GM18505 (cell line): ENCODE results near the gene ANKRD63.

ENCODE experiments used
- ATAC-seq: cut with Tn5 transposase; IDR thresholded peaks from one replicate; pipeline ENCODE4 v1.9.1; 2021; ENCODE audit not compliant: unreplicated experiment
- POLR2A ChIP-seq: IDR thresholded peaks from 4 replicates; pipeline ENCODE4 v1.6.1; 2011; ENCODE audit warnings: borderline replicate concordance; ENCODE audit not compliant: insufficient read depth, insufficient read length; ENCODE audit errors: extremely low read depth

Gene ANKRD63

DNA sequence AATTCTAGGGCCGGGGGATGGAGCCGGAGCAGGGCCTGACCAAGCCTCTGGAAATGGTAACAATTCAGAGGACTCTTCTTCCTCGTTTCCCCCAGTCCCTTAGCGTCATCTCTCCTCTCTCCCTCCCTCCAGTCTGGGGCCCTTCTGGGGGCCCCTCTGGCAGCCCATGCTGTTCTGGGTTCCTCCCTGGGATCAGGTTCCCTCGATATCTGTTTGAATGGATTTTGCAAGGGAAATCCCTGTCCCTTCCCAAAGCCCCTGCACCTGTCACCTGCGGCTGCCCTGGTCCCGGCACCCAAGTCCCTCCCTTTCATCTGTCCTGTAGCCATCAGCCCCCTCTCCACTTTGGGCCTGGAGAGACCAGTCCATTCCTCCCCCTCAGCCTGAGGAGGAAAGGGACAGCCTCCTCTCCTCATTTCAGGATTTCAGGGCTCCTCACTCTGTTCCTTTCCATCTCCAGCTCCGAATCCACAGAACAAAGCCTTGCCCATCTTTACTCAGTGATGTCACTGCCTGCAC, 26.5 kb upstream of the ANKRD63 start:
- no peak for TF ChIP-seq POLR2A
- ATAC-seq, result no peak

DNA sequence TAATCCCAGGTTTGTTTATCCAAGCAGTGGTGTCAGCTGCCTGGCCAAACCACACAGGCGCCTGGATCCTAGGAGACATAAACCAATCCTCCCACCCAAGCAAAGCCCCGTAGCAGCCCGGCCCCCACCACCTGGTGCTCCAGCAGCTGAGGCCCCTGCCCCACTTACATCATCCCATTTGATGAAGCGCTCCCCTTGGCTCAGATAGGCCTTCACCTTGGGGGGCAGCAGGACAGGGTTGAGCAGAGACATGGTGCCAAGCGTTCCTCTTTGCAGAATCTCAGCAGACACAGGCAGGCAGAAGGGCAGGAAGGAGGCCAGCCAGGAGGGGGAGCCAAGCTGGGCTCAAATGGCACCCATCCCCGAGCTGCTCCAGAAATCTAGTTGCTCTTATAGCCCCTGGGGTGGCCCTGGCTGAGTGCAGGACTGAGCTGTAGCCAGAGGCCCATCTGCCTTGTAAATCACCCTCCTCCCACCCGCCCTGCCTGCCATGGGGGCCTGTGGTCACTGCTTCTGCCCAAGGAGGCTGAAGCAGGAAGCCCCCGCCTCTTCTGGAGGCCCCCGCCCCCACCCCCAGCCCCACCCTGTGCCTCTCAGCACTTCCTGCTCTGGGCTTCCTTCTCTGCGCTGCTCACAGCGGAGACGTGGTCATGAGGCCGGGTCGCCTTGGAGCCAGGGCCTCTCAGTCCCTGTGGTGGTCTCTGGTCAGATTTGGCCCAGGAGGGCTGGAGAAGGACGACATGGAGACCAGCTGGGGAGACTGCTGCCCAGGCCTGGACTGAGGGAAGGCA, 24.8 kb upstream of the ANKRD63 start, which contains the start of gene PLCB2:
PLCB2 (minus strand) TSS at position 515 of the 791 bp plus-strand sequence; CDS start at position 252, 263 bp downstream.
- peak; percentile 74 for TF ChIP-seq POLR2A
- peak; percentile 66 for ATAC-seq

DNA sequence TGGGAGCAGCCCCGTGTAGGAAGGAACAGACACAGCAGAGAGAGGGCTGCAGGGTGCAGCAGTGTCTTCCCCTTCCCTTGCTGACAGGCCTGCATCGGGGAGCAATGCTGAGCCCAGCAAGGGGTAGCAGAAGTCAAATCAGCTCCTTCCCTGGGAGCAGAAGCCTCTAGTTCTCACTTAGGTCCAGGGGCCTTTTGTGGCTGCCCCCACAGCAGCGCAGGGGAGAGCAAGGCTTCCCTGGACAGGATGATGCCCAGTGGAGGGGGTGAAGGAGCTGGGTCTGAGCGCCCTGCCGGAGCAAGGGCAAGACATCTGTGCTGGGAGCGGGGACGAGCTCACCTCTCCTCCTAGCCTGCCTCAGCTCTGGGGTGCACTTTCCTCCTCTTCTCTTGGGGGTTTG, 24.0 kb upstream of the ANKRD63 start:
- TF ChIP-seq POLR2A, result no peak
- no peak for ATAC-seq

DNA sequence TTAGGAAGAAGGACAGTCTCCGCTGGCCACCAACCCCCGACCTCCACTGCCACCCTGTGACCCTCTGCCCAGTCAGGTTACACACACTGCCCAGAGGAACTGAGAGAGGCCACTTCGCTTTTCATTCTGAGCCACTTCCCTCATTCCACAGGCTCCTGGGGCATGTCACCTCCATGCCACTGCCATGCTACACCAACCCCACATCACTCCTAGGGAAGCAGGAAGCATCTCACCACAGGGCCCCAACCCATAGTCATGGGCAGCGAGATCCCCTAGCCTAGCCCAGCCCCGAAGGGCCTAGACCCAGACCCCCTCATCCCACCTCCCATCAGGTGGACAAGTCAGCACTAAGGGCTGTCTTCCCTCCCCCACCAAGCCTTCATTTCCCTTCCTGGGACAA, 23.5 kb upstream of the ANKRD63 start:
- TF ChIP-seq POLR2A, result no peak
- ATAC-seq, result no peak

DNA sequence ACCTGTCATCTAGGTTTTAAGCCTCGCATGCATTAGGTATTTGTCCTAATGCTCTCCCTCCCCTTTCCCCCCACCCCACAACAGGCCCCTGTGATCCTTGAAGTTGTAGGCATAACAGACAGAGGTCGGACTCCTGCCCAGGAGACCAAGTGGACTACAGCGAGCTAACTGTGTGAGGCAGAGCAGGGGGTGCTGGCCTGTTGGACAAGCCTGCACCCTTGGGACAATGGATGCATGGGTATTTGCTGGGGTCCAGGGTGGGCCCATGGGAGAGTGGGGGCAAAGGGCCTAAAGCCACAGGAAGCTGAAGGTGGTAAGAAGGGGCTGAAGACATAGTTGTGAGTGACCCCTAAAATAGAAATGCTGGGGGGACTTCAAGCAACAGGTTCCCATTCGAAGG, 22.4 kb upstream of the ANKRD63 start:
- no peak for ATAC-seq
- no peak for TF ChIP-seq POLR2A

DNA sequence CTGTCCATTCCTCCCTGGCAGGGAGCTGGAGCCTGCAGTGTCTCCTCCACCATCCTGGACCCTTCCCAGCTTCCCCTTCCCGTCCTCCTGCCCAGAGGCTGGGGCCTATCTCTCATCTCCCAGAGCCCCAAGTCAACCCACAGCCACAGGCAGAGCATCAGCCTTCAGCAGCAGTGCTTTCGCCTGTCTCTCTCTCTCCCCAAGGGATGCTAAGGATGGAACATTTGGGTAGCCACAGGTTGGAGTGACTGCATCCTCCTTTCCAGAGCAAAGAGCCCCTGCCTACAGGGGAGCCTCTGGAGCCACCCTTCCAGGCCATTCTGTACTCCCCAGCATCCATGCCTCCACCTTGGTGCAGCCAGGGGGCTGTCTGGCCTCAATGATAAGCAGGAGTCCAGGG, 20.7 kb upstream of the ANKRD63 start:
- TF ChIP-seq POLR2A, result no peak
- ATAC-seq, result no peak

DNA sequence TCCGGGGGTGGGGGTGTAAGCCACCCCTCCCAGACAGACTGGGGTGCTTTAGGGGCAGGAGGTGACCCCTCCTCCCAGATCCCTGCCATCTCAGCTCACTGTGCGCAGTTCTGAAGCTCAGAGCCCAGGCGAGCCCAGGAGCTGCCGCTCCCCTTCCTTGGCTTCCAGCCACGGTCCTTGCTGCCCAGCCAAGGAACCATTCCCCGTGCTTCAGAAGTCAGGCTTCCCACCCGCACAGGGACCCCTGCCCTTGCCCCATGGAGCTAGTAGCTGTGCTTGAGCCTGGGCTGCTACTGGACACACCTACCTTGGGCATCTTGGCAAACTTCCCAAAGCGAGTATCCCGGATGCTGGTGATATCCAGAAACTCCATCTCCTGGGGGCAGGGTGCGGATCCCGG, 20.1 kb upstream of the ANKRD63 start:
- no peak for TF ChIP-seq POLR2A
- no peak for ATAC-seq

DNA sequence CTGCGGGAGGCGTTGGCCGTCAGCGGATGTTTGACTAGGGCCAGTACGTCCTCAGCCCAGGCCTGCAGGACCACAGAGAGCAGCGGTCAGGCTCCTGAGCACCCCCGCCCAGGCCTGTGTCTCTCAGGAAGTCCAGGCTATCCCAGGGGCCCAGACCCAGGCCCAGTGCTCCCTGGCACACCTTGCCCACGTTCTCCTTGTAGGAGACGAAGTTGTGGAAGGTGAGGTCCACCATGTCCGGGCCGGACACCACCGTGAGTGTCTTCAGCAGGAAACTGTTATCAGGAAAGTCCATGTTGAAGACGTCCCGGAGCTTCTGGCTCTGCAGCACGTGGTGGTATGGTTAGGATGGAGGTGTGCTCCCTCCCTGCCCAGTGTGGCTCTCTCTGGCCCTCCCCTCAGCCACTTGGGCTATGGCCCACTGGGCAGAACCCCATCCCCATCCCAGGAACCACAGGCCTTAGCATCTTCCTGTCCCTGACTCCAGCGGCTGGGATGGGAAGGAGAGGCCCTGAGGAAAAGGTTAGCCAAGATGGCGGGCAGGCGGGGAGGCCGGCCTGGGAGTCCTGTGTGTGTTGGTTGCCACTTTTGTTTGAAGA, 19.5 kb upstream of the ANKRD63 start:
- ATAC-seq, result no peak
- TF ChIP-seq POLR2A, result no peak

DNA sequence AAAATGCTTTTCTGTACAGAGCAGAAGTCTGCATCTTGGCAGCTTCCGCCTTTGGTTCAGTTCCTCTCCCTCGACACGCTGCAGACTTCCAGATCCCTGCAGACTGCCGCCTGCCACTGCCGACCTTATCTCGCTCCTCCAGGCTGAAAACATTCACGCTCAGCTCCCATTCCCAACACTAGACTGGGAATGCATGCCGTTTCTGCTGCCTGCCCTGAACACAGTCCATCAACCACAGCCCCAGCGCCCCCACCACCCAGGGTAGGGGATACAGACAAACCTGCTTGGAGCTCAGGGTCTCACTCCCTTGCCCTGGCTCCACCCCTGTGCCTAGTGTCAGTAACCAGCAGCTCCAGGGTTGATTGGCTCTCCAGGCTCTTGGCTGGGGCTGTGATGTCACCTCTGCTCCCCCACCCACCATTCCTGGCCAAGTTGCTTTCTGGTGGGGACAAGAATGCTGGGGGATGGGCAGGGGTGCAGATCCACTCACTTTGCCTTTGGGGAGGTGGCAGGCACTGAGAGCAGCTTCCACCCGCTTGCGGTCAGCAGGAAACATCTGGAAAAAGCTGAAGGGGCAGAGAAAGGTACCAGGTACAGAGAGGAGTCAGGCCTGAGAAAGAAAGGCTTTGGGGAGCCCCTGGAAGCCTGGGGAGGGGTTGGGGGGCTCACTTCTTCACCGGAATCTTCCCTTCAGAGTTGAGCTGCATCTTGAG, 18.8 kb upstream of the ANKRD63 start:
- no peak for ATAC-seq
- no peak for TF ChIP-seq POLR2A

DNA sequence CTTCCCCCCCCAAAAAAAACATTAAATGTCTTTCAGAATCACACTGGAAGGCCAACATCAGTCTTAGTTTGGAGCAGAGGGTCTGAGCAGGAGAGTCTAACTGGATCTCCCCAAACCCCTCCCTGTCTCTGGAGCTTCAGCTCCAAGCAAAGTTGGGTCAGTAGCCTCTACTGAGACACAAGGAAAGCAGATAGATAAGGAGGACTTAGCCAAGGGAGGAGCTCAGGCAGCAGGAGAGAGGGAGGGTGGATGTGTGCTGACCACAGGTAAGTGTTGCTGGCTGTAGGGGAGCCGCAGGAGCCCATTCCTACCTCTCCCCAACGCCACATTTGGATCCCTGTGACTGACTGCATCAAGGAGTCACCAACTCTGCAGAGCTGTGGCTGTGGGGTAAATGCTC, 17.9 kb upstream of the ANKRD63 start:
- no peak for TF ChIP-seq POLR2A
- no peak for ATAC-seq

DNA sequence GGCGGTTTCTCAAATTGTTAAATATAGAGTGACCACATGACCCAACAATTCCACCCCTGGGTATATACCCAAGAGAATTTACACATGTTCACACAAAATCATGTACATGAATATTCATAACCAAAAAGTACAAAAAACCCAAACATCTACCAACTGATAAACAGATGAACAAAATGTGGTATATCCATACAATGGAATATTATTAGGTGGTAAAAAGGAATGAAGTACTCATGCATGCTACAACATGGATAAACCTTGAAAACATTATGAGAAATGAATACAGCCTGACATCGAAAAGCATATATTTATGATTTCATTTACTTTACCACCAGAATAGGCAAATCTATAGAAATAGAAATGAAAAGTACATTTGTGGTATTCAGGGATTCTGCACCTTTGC, 17.5 kb upstream of the ANKRD63 start:
- ATAC-seq, result no peak
- no peak for TF ChIP-seq POLR2A

DNA sequence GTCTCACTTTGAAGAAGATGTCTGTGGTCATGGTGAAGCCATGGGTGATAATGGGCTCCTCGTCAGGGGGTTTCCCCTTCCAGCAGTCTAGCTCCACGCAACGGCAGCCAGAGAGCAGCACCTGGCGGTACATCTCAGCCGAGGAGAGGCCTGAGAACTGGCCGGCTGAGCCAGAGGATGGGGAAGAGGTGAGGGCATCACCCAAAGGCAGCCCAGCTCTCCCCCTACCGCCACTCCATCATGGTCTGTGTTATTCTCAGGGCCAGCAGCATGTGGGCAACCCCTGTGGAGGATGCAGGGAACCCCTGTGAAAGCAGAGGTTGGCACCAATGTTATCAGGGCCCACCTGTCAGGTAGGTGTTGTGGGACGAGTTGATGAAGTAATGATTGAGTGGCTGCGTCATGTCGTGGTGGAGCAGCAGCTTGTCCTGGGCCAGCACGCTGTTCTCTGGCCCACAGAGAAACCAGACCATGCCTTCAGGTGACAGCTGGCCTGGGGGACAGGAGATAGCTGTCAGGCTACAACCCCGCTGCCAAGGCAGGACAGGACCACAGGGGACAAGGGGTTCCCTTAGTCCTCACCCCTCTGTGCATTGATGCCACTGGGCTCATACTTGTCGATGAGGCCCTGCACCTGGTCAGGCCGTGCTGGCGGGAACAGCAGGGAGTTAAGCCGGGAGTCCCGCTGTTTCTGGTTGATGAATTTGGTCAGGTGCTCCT, 15.5 kb upstream of the ANKRD63 start:
- no peak for TF ChIP-seq POLR2A
- ATAC-seq, result no peak

DNA sequence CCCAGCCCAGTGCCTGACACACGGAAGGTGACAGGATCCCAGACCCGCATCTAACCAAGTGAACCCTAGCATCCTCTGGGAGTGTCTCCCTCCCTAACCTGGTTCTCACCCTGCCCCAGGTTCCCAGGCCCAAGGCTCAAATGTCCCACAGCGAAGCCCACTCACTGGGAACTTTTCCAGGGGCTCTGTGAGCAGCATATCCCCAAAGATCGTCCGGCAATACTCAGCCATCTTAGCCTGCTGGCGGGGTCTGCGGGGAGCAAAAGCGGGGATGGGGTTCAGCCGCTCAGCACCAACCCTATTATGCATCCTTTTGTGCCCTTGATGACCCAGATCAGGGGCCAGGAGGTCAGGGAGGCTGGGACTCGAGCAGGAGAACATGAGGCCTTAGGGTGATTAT, 14.5 kb upstream of the ANKRD63 start:
- no peak for ATAC-seq
- no peak for TF ChIP-seq POLR2A

DNA sequence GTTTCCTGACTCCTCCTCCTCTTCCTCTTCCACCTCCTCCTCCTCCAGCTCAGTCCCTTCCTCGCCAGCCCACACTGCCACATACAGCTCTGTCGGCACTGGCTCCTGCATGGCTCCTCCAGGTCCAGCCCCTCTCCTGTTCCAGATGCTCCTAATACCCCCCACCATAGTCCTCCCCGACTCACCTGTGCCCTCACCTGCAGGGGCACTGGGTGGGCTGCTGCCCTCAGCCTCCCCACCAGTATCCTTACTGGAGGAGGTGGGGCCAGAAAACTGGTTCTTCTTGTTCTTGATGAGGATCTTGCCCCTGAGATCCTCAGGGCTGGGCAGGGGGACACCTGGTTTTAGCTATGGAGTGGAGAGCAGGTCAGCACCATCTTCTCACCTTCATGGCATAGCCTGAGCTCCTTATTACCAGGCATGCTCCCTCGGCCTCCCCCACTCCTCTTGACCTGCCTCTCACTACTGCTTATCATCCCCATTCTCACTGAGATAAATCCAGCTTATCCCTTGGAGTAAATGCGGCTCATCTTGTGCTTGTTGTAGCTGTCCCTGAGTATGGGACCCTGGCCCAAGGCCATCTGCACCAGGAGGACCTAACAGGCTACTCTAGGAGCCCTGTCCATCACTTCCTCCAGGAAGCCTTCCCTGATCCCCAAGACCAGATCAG, 13.8 kb upstream of the ANKRD63 start:
- ATAC-seq, result no peak
- no peak for TF ChIP-seq POLR2A
